ENCODE measurements around the gene CUEDC2.

Gene CUEDC2, protein sequence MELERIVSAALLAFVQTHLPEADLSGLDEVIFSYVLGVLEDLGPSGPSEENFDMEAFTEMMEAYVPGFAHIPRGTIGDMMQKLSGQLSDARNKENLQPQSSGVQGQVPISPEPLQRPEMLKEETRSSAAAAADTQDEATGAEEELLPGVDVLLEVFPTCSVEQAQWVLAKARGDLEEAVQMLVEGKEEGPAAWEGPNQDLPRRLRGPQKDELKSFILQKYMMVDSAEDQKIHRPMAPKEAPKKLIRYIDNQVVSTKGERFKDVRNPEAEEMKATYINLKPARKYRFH

DNA sequence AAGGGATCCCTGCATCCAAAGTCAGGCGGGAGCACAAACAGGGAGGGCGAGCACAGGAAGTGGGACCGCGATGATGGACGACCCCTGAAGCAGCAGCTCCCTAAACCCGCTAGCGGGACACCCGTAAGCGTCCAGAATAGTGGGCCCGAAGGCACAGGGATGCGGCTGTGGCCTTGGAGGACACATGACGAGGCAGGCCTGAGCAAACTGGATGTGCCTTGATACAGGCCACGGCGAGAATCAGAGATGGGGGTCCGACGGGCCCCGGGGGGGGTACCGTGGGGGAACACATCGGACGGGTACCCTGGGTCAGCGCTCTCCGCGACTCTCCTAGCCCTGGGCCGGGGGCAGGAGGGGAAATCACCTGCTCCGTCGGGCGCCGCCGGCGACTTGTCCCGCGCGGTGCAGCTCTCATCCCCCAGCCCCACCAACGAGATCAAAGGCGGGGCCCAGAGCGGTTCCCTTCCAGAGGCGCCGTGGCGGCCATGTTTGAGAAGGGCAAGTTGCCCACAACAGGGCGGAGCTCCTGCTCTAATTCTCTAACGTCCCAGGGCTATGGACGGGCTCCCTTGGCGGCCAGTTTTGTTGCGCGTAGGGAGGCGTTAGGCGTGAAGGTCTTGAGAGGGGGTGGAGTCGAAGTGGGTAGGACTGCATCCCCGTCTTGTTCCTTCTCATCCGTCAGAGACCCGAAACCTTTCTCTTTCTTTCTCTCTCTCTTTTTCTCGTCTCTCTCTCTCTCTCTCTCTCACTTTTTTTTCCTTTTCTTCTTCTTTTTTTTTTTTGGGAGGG lies at the start of gene CUEDC2:
Gene CUEDC2 (minus strand): TSS at position 413 of the 789 bp plus-strand sequence. CDS start 7,386 bp downstream, outside the sequence.
- DNase-seq, result peak; percentile 85

DNA sequence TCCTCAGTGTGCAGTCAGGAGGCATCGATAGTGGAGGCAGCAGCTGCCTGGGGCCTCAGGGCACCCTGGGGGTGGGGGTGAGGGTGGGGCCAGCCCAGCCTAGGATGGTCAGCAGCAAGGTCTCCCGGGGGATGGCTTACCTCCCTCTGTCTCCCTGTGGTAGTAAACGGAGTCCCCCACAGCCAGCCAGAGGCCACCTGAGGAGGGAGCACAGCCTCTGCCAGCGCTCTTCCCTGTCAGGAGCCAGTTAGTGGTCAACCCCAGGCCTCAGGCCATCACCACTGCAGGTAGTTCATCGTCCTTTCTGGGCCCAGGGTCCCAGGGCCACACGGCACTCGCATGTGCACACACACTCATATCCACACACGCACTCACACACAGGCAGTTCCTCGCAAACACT lies 48.0 kb upstream of the CUEDC2 start:
- no peak for DNase-seq

DNA sequence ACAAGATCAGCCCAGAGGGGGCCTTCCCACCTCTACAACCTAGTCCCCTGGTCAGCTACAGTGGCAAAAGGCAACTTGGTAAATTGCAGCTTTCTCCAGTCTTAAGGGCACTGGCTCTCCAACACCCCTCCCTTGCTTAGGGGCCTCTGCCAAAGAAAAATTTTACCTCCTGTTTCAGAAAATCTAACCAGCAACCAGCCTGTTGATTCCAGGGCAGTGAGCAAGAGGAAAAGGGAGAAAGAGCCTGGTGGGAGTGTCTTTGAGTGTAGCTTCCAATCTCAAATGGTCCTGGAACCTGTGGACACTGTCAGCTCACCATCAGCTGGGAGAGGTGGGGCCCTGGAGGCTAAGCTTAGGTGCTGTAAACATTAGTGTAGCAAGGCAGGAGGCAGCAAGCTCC lies 47.3 kb upstream of the CUEDC2 start:
- no peak for DNase-seq

DNA sequence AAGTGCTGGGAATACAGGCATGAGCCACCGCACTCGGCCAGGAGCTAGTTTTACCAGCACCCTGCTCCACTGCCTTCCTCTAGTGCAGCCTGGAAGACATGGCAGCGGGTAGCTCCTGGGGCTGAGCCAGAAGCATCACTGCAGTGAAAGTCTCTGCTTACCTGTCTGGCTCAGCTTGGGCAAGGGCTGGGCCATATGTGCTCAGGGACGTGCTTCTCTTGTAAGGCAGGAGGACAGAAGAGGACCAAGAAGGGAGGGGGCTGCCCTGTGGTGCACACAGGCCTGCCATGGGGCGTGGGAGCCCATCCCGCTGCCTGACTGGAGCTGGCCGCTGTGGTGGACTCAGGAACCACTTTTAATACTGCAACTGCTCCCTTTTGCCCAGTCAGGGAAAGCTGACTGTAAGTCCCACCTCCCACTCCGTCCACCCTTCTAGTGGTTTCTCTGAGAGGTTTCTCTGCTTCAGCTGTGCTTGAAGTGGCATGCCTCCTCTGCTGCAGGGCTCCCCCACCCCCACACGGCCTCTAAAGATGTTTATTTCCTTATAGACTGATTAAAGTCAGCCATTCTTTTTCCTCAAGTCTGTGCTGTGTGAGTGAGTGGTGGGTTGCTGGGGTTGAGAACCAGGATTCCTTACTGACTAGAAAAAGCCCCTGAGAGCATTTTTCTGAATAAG lies 44.2 kb upstream of the CUEDC2 start:
- no peak for DNase-seq

DNA sequence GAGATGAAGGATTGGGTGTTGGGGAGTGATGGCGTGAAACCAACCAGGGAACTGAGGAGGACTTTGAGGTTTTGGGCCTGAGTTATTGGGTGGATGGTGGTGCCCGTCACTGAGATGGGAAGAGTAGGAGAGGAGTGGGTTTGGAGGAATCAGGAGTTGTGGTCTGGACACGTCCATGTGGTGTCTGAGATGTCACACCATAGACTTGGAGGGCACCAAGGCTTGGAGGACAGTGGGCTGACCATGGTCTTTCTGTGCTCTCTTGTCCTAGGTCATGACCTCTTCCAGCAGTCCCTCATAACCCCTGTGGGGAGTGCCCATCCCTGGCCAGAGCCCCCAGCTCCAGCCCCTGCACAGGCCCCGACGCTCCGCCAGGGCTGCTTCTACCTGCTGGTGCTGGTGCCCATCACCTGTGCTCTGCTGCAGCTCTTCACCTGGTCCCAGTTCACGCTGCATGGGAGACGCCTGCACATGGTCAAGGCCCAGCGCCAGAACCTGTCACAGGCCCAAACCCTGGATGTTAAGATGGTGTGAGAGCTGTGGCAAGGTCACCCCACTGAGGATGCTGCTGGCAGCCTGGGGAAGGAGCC lies 43.2 kb upstream of the CUEDC2 start:
- DNase-seq, result no peak

DNA sequence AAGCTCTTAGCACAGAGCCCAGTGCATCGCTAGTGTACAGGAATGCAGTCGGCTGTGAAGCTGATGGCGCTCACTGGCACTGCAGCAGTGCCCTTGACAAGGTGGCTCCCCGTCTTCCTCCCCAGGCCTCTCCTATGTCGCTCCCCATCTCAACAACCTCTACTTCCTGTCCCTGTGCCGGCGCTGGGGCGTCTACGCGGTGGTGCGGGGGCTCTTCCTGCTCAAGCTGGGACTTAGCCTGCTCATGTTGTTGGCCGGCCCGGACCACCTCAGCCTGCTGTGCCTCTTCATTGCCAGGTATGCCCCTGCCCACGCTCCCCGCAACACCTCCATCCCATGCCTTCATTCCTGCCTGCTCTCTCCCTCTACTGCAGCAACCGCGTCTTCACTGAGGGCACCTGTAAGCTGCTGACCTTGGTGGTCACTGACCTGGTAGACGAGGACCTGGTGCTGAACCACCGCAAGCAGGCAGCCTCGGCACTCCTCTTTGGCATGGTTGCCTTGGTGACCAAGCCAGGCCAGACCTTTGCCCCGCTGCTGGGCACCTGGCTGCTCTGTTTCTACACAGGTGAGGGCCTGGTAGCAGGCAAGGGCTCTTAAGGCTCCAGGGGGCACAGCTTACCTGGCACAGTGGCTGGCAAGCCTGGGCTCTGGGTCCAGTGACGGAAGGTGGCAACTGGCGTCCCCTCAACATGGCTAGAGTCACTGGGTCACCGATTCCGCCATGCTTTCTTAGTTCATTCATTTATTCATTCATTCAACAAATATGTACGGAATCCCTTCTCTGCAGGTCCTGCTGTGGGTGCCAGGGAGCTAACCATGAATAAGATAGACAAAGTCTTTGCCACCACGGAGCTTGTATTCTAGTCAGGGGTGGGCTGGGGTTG lies 41.3 kb upstream of the CUEDC2 start:
- DNase-seq, result no peak

DNA sequence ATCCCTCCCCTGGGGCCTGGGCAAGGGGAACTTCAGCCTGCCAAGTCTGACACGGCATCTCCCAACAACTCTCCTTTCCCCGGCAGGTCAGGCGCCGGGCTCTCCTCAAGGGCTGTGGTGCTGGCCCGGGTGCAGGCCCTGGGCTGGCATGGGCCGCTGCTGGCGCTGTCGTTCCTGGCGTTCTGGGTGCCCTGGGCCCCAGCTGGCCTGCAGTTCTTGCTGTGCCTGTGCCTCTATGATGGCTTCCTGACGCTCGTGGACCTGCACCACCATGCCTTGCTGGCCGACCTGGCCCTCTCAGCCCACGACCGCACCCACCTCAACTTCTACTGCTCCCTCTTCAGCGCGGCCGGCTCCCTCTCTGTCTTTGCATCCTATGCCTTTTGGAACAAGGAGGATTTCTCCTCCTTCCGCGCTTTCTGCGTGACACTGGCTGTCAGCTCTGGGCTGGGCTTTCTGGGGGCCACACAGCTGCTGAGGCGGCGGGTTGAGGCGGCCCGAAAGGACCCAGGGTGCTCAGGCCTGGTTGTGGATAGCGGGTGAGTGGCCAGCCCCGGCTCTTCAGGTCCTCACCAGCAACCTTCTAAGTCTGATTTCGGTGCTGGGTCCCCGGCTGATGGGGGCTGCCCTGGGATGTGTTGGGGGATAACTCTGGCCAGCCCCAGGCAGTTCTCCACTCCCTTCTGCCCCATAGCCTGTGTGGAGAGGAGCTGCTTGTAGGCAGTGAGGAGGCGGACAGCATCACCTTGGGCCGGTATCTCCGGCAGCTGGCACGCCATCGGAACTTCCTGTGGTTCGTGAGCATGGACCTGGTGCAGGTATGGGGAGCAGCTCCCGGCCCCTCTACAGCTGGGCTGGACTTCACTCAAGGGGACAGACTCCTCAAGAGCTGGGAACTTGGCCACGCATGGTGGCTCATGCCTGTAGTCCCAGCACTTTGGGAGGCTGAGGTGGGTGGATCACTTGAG lies 38.5 kb upstream of the CUEDC2 start:
- no peak for DNase-seq

DNA sequence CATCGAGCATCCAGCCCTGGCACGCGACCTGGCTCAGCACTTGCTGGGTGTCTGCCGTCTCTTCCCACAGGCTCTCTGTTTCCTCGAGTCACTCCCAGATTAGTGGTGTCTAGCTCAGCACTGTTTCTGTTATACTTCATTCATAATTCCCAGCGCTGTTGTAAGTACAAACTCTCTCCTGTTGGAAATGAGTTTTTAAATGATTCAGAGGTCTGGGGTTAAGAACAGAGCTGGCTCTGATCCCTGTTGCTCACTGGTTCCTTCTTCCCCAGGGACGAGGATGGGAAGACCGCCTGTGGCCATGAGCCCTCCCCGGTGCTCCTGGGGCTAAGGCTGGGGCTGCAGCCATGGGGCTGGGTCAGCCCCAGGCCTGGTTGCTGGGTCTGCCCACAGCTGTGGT lies 36.3 kb upstream of the CUEDC2 start:
- no peak for DNase-seq

DNA sequence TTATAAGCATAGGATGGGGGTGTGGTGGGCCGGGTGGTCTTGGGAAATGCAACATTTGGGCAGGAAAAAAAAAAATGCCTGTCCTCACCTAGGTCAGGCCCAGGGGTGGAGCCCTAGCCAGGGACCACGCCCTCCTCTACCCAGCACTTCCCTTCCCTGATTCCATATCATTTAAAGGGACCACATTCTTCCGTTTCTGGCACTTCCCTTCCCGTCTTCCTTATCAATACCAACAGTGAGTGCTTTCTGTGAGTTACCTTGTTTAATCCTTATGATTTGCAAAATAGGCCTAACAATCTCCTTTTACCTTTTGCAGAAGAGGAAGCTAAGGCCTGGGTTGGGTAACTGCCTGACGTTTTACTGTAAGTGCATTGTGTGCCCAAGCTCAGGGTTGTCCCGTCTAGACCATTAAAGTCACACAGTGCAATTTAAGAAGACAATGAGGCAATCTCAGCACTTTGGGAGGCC lies 35.6 kb upstream of the CUEDC2 start:
- DNase-seq, result no peak

DNA sequence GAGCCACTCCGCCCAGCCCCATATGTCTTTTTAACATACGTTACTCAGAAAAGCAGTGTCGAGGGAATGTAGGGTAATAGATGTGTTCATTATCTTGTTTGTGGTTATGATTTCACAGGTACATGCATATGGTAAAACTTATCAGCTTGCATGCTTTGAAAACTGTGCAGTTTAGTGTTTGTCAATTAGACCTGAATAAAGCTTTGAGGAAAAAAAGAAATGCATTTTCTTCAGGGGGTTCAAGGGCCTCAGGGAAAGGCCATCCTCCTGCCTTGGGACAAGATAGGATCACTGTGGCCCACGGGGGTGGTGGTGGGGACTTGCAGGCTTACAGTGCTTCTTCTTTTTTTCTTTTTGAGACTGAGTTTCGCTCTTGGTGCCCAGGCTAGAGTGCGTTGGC lies 34.9 kb upstream of the CUEDC2 start:
- no peak for DNase-seq

DNA sequence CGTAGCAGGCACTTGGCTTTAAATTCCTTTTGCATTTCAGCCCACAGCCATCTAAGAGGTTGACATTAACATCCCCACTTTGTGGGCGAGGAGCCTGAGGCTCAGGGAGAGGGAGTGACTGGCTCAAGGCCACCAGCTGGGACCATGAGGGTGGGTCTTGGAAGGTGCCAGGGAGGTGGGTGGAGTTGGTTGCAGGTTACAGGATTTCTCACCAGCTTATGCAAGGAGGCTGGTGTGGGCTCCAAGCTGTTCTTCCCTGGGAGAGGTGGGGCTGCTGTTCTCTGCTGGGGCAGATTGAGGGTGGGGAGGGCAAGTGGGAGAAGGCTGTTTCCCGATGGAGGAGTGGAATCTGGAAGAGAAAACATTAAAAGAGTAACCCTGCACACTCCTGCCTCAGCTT lies 33.1 kb upstream of the CUEDC2 start:
- DNase-seq, result no peak

DNA sequence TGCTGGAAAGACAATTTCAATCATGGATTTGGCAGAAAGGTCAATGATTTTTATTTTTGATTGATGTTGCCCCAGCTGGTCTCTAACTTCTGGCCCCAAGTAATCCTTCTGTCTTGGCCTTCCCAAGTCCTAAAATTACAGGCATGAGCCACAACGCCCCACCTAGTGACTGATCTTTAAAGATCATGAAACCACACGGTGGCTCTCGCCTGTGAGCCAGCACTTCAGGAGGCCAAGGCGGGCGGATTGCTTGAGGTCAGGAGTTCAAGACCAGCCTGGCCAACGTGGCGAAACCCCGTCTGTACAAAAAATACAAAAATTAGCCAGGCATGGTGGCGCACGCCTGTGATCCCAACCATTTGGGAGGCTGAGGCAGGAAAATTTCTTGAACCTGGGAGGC lies 31.6 kb upstream of the CUEDC2 start:
- no peak for DNase-seq

DNA sequence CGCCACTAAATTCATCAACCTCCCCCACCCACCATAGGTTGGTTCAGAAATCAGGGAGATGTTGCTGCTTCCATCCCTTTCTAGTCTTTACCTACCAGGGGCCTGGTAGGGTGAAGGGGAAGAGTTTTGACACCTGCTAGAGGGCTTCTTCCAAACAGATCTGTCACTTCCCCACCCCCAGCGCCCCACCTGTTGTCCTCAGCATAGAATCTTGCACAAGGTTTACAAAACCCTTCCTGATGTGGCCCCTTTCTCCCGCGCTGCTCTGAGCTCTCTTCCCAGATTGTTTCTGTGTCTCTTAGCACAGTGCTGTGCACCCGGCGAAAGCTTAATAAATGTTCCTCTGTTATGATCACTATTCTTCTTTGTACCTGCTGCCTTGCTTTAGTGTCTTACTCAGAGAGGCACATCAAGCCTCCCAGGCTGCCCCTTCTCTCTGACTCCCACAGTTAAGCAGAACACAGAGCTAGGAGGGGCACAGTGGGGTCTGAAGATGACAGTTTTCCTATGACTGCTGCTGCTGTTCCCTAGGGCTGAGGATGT lies 30.2 kb upstream of the CUEDC2 start:
- peak; percentile 54 for DNase-seq

DNA sequence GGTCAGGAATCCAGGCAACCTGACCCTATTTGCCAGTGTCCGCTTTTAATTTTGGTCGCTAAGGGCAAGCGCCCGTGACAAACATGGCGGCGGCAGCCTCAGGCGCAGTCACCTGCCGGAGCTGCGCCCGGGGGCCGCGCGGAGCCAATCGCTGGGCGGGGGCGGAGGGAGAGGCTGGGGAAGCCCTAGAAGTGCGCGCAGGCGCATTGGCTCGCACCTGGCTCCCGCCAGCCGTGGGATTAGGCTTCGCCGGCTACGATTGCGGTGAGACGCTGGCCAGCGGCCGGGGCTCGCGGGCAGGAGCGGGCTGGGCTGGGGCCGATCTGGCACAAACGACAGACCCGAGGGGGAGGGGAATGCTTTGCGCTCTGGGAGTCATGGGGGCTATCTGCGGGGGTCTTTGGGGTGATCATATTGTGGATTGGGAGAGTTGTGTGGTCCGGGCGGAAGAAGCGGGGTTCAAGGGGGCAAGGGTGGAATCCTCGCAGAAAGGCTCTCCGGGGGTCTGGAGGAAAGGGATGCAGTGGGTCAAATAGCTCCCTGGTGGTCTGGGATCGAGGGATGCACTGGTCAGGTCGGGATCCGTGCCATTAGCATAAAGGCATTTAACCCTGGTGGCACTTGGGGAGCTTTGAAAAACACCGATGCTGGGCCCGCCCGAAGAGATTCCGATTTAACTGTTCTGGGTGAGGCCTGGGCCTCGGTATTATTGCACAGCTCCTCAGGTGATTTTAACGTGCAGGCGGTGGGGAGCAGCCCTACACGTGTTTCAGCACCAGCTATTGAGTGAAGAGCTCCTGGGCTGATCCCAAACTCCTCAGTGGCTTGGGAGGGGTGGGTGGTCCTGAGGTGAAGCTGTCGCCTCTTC lies 29.0 kb upstream of the CUEDC2 start:
- DNase-seq, result peak; percentile 84

DNA sequence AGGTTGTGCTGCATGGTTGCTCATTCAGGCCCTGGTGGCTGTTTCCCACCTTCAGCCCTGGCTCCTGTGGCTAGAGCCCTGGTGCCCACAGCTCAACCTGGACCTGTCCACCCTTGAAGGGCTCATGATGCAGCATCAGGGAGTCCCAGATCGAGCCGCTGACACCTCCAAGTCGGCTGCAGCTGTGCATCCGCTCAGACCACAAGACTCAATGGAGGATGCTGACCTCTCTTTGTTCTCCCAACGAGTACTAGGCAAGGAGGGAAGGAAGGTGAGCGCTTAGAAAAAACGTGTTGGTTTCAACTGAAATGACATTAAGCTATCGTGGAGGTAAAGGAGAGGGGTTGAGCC lies 28.4 kb upstream of the CUEDC2 start:
- peak; percentile 81 for DNase-seq

DNA sequence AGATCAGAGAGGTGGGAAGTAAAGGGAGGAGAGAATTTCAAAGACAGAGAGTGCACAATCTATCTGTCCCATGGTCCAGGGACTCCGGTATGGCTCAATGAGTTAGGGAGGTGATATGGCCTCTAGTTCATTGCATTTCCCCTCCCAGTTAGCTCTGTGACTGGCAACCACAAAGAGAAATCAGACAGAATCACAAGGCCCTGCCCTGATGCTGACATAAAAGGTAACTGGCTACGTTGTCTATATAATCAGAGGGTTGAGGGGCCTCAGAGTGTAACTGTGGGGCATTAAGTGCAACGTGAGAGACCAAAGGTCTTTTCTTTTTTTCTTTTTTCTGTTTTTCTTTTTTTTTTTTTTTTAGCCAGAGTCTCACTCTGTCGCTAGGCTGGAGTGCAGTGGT lies 26.3 kb upstream of the CUEDC2 start:
- no peak for DNase-seq

DNA sequence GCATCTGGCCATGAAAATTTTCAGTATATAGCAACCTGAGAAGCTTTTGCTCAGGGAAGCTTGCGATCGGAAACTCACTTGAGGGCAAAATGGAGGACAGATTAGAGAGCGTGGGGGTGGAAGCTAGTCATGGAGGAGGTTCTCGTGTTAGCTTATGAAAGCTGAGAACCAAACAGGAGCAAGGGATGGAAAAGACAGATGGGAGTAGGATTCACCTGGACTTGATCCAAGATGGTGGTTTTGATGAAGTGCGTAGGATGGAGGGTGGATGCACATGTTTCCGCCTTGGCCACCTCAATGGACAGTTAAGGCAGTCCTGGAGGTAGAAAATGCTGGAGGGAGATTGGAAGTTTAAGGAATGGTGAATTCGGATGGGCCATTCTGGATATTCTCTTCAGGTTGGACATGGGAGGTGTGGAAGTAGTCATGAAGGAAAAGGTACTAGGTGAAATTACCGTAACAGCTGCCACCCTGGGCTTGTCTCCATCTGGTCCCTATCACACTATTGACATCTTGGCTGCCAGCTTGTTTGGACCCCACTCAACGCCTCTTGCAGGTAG lies 25.3 kb upstream of the CUEDC2 start:
- DNase-seq, result peak; percentile 96

DNA sequence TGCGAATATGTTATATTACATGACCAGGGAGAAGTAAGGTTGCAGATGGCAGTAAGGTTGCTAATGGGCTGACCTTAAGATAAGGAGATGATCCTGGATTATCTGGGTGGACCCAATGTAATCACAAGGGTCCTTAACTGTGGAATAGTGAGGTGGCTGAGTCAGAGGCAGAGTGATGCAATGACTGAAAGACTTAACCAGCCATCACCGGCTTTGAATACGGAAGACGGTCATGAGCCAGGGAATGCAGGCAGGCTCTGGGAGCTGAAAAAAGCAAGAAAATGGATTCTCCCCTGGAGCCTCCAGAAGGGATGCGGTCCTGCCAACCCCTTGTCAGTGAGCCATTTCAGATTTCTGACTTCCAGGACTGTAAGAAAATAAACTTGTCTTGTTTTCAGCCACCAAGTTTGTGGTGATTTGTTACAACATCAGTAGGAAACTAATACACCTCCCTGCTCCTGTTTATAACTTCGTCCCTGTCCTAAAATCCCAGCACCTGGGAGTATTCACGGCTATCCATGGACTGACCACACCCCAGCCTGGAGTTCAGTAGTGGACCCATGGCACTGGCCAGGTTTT lies 23.6 kb upstream of the CUEDC2 start:
- DNase-seq, result no peak

Measured in NCI-H2171 treated with DMSO at 0.1 percent for 48 hours (cell line).